NCI-H510A (cell line): ENCODE data around the gene HERC5.
"Not testable (repeated sequence)": the region's sequence is repeated elsewhere in the genome, so short reads cannot be mapped to it uniquely, and the experiment has no call there.

Source experiments
- DNase-seq: peaks from one replicate; lab custom pipeline; 2025; lab: John Stamatoyannopoulos, UW

Gene HERC5

DNA sequence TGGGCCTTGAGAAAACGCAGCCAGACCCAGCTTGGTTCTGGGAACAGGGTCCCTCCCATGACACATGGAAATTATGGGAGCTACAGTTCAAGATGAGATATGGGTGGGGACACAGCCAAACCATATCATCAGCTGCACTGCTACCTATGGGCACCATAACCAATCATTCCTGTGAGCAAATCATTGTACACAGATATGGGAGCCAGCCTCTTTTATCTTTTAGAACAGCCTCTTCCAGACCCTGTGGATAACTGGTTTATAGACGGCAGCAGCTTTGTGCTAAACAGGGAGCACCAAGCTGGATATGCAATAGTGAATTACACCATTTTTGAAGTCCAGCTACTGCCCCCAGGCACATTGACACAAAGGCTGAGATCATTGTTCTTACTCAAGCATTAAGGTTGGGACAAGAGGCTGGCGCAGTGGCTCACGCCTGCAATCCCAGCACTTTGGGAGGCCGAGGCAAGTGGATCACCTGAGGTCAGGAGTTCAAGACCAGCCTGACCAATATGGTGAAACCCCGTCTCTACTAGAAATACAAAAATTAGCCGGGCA is 8.6 kb upstream of the HERC5 start:
- DNase-seq, result not testable (repeated sequence)

DNA sequence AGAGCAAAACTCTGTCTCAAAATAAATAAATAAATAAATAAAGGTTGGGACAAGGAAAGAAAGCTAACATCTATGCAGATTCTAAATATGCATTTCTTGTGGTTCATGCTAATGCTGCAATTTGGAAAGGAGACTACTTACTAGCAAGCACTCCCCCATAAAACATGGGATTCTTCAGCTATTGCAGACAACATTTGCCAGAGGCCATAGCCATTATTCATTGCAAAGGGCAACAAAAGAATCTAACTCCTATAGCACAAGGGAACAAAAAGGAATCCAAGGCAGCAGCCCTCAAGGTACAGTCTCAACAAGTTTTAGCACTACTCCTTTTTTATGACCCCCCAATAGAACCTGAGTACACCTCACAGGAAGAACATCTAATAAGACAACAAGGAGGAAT is 8.0 kb upstream of the HERC5 start:
- no peak for DNase-seq

DNA sequence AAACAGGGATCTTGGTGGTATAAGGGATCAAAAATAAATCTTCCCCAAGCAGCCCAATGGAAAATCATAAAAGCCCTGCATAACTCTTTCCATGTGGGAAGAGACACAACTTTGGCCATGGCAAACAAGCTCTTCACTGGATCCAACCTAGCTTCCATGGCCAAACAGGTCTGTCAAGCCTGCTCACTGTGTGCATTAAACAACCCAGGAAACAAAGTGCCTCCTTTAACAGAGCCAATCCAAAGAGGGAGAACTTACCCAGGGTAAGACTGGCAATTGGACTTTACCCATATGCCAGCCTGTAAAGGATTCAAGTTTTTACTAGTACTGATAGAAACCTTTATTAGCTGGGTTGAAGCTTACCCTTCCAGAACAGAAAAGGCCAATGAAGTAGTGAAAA is 7.6 kb upstream of the HERC5 start:
- DNase-seq, result no peak

DNA sequence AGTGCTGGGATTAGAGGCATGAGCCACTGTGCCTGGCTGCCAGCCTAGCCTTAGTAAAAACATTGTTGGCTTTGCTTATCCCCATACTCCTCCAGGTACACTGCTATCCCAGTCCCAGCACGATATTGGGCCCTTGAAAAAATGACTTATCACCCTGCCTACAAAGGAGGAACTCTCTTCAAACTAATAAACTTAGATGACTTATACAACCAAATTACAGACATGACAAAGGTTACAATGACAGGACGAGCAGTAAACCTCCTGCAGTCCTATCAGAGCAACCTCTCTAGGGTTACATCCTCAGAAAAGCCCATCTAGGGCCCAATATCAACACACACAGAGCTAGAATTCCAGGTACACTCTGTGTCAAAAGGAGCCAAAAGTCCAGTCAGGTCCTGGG is 5.7 kb upstream of the HERC5 start:
- DNase-seq, result no peak

DNA sequence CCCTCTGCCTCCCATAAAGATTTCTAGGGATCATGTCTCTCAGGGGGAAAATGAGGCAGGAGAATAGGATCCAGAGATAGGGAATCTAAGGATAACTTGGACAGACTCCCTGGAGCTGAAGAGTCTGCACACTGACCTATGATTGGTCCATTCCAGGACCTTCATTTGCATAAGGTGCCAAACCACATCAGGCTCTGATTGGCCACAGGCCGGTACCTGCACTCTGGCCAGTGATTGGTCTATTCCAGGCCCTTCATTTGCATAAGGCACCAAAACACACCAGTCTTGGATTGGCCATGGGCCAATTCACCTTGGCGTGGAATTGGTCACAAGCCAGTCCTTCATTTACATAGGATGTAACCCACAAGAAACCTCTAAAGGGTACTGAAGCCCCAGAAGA is 4.0 kb upstream of the HERC5 start:
- DNase-seq, result no peak

DNA sequence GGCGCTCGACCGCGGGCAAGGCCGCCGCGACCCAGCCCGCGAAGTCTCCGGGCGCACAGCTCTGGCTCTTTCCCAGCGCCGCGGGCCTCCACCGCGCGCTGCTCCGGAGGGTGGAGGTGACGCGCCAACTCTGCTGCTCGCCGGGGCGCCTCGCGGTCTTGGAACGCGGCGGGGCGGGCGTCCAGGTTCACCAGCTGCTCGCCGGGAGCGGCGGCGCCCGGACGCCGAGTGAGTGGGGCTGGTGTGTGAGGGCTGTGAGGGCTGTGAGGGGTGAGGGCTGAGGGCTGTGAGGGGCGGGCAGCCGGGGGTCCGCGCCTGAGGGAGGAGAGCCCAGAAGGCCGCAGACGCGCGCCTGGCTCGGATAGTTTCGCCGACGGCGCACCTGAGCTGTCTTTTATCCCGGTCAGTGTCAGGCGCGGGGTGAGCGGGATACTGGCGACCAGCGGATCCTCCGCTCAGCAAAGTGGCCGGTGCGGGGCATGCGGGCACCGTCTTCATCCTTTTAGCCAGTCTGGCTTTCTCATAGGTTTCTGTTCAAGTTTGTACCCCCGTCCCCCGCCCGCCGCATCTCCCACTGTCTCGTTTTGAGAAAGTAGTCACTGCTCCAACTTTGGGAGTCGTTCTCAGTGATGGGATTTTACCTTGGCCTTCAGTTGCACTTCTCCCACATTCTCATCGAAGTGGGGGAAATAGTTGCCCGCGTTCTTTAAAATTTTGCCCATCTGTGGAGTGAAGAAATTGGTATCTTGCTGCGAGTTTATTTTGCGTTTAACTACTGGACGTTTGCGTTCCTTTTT is 586 bp downstream of the HERC5 start:
- peak; percentile 47 for DNase-seq

DNA sequence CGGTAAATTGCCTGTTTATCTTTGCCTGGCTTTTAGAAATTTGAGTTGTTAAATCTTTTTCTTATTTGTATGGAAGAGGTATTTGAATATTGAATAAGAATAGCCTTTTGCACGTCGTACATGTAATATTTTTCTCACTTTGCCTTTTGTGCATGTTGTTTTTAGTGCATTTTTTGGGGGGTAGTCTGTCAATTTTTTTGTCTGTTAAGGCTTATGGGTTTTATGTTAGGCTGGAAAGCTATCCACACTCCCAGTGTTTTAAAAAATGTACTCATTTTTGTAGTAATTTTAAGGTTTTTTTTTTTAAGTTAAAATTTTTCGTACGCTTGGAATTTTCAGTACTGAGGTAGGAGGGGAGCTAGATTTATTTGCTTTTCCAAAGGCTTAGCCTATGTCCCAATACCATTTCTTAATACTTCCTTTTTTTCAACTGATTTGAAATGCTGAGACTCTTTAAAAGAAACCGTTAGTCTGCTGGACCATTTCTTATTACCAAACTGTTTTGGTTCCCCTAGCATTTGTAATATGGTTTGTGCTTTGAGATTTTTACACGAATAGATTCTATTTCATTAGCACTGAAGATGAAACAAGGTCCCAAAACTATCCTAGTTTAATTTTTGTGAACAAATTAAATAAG is 1.3 kb downstream of the HERC5 start:
- DNase-seq, result no peak

DNA sequence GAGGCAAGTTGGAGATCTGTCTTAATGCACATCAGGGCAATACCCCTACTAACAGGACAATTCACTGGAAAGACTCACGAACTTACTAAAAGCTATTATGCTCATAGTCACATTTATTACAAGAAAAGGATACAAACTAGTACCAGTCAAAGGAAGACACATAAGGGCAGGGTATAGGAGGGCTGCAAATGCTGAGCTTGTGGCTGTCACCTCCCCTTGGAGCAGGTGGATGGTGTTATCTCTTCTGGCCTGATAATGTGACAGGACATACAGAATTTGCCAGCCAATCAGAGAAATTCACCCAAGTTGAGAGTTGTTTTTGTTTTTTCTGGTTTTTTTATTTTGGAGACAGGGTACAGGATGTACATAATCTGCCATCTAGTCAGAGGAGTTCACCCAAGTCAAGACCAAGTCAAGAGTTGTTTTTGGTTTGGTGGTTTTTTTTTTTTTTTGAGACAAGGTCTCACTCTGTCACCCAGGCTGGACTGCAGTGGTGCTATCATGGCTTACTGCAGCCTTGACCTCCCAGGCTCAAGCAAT is 8.8 kb downstream of the HERC5 start:
- no peak for DNase-seq

DNA sequence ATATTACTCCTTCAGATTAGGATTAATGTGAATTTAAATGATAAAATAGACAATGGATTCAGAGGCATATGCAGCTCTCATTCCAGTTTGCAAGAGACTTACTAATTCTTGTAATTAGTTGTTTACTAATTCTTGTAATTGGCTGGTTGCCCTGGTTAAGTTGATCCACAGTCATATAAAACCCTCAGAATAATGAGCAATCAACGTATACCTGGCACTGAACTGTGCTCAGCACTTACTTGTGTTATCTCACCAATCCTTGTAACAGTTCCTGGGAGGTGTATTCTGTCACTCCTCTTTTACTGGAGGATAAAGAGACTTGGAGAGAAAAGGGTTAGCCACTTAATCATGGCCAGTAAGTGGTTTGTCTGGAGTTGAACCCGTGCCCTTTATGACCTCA is 10.5 kb downstream of the HERC5 start:
- DNase-seq, result no peak

DNA sequence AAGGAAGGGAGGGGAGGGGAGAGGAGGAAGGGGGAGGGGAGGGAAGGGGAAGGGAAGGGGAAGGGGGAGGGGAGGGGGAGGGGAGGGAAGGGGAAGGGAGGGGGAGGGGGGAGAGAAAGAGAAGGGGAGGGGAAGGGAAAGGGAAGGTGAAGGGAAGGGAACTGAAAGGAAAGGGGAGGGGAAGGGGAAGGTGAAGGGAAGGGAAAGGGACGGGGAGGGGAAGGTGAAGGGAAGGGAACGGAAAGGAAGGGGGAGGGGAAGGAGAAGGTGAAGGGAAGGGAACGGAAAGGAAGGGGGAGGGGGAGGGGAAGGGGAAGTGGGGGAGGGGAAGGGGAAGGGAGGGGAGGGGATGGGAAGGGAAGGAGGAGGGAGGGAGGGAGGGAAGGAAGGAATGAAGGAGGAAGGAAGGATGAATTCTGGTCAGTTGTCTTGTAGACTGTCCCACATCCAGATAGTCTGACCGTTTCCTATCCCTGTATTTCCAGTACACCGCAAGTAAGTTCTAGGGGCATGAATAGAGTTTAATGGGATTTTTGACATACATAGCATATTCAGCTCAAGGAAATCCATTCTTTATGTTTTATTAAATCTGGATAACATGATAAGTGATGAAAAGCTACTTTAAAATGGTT is 20.4 kb downstream of the HERC5 start:
- no peak for DNase-seq

DNA sequence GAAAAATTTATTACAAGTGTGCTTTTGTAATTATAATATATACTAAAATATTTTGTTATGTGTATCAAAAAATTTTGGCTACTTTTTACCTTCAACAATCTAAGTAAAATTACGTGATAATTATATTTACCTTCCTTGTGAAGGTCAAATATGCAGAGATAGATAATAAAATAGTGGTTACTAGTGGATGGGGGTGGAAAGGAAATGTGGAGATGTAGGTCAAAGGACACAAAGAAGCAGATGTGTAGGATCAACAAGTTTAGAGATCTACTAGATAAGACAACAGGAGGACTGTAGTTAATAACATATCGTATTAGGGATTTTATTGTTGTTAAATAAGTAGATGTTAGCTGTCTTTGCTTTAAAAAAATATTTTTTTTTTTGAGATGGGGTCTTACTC is 21.3 kb downstream of the HERC5 start:
- no peak for DNase-seq

DNA sequence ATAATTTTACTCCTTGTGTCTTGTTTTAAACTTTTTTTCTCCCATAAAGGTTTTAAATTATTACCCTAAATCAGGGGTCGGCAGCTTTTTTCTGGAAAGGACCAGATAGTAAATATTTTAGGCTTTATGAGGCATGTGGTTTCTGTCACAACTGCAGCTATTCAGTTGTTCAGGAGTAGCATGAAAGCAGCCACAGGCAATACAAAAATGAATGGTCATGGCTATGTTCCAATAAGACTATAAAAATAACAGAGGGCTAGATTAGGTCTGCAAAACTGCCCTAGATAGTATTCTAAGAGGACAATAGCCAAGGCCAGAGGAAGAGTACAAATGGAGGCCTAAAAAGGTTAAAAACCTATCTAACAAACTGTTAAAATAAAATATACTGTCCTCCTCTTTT is 24.6 kb downstream of the HERC5 start:
- DNase-seq, result no peak

DNA sequence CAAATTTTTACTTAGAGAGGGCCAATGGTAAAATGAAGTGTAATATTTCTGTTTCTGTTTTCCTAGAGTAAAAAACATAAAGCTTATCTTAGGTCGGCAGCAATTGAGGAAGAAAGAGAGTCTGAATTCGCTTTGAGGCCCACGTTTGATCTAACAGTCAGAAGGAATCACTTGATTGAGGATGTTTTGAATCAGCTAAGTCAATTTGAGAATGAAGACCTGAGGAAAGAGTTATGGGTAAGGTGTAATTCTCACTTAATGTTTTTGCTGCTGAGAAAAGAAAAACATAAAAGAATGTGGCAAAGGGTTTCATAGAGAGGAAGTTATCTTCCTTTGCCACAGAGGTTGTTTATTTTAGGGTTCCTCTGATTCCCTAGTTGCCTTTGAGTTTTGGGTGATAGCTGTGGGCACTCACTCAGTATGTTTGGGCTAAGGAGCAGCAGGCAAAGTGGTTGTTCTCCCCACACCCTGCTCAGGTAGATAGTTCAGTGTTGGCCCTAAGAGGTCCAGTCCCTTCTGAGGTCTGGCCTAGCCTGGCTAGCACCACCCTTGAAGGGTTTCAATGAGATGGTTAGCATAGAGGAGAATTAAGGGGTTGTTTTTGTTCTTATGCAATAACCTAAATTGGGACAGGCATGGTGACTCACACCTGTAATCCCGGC is 32.3 kb downstream of the HERC5 start:
- DNase-seq, result no peak

DNA sequence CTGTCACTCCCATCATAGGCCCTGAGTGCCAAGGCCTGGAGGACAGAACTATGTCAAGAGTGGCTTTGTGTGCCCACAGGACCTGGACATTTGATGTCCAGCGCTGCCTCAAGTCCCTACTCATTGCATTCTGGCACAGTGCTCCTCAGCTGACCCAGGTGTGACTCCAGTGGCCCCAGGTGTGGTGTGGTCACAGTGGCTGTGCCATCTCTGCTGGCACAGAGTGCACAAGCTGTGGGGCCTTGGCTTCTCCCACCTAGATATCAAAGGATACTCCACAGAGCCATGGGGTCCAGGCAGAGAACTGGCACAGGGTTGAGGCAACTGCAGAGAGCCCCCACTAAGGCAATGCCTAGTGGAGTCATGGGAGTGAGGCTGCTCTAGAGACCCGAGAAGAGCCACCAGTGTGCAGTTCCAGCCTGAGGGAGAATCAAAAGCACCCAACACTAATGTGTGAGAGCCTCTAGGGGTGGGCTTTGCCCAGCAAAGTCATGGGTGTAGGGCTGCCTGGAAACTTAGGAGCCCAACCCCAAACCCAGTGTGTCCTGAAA is 41.0 kb downstream of the HERC5 start:
- no peak for DNase-seq

DNA sequence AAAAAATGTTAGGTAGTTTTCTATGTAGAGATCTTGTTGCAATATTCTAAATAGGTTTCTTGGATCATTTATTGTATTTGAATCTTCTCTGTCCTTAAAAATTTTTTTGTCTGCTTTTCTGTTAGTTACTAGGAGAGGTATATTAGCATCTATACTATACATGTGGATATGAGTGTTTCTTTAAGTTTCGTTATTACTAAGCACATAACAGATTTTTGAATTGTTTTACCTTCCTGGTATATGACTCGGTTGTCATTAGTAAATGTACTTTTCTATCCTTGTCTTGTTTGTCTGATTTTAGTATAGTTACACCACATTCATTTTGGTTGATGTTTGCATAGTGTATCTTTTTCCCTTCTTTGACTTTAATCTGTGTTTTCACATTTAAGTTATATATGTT is 46.4 kb downstream of the HERC5 start:
- no peak for DNase-seq

DNA sequence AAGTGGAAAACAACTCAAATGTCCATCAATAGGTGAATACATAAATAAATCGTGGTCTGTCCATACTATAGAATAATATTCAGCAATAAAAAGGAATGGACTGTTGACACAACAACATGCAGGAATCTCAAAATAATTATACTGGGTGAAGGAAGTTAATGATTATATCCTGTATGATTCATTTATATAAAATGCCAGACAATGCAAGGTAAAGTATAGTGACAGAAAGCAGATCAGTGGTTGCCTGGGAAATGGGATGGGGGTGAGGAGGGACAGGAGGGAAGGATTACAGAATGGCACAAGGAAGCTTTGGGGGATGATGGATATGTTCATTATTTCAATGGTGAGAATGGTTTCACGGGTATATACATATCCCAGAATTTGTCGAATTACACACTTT is 54.3 kb downstream of the HERC5 start:
- DNase-seq, result no peak

DNA sequence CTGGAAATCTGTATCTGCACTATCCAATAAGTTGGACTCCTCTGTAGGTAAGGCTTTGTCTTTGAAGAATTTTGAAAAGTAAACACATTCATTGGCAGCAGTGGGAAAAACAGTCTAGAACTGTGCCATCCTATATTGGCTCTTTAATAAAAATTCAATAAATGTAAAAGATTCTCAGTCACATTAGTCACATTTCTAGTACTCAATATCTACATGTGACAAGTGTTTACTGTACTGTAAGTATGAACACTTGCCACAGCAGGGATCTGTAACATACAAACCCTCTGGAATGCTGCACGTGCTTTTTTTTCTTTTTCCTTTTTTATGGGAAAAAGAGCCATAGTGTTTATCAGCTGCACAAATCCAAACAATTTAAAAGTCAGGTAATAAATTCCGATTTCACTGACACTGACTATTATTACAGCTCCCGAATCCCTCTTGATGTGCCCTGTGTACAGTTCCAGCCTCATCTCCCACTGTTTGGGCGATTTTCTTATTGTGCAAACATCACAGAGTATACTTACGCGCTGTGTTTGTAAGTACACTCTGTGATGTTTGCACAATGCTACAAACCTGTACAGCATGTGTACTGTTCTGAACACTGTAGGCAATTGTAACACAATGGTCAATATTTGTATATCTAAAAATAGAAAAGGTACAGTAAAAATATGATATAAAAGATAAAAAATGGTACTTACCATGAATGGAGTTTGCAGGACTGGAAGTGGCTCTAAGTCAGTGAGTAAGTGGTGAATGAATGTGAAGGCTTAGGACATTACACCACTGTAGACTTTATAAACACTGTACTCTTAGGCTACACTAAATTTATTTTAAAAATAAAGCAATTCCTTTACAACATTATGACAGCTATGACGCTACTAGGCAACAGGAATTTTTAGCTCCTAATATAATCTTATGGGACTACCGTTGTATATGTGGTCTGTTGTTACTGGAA is 57.9 kb downstream of the HERC5 start:
- peak; percentile 31 for DNase-seq

DNA sequence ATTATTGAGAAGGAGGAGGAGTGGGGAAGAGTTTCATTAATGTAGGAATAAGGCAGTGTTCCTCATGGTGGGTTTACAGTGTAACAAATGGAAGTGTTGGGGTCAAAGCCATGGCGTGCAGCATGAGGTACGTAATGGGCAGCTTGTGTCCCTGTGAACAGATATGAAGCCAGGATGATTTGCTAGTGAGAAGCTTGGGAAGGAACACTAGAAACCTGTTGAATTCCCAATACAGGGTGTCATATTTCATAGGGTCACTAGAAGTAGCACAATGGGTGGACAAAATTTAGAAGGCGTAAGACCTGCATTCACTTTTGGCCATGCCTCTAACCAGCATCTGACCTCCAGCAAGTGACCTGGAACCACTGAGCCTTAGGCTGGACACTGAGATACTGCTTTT is 59.8 kb downstream of the HERC5 start:
- DNase-seq, result no peak

DNA sequence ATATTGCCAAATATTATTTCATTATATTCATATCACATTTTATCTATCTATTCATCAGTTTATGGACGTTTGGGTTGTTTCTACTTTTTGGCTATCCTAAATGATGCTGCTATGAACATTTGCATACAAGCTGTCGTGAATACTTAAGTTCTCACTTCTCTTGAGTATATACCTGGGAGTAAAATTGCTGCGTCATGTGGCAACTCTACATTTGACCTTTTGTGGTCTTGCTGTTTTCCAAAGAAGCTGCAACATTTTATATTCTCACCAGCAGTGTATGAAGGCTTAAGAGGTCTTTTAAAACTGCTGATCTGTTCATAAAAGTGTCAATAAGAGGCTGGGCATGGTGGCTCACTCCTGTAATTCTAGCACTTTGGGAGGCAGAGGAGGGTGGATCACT is 60.9 kb downstream of the HERC5 start:
- no peak for DNase-seq

DNA sequence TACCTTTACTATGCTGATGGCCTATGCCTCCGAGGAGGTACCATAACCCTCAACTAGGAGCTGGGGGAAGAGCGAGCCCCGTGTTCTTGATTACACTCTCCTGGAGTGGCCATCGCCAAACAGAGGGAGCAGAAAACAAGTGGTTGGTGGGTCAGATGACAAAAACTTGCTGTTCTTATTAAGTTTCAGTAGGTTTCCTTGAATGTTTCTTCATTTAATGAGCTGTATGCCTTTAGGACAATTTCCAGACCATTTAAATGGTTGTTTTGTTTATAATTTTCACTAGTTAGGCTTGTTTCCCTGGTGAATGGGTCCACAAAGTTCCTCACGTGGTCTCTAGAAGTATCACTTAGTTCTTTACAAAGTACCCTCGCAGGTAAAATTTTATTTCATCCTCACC is 62.0 kb downstream of the HERC5 start:
- DNase-seq, result no peak
